Neural progenitor cell (in vitro differentiated cells): ENCODE results near the gene CYP3A5. TPM values are rescaled to one million over a fixed set of nuclear protein-coding genes. Genes with fewer than 3 reads are reported as not detected.
"Not testable (repeated sequence)": the region's sequence is repeated elsewhere in the genome, so short reads cannot be mapped to it uniquely, and the experiment has no call there.

Experiments
- DNase-seq: peaks from one replicate; pipeline ENCODE4 v3.0.0-alpha.2; 2016; ENCODE audit warnings: low spot score
- H2AFZ ChIP-seq: fragments of 200-600 bp; sonication (generic); replicated peaks from 2 replicates; pipeline ENCODE4 v1.6.1; 2016; ENCODE audit warnings: antibody characterized with exemption
- H3F3A ChIP-seq: fragments of 200-600 bp; sonication (generic); 2 replicates; pipeline ENCODE4 v1.6.1; 2016; ENCODE audit warnings: antibody characterized with exemption, low read depth
- H3K27ac ChIP-seq: fragments of 200-600 bp; sonication (generic); 2 replicates; pipeline ENCODE4 v1.5.1; 2016; ENCODE audit warnings: mild to moderate bottlenecking
- H3K27me3 ChIP-seq: fragments of 200-600 bp; sonication (generic); 2 replicates; pipeline ENCODE4 v1.6.1; 2016; ENCODE audit warnings: mild to moderate bottlenecking, moderate library complexity
- H3K36me3 ChIP-seq: fragments of 200-600 bp; sonication (generic); 2 replicates; pipeline ENCODE4 v1.5.1; 2016
- H3K4me1 ChIP-seq: fragments of 200-600 bp; sonication (generic); 2 replicates; pipeline ENCODE4 v1.6.1; 2016; ENCODE audit warnings: mixed run types
- H3K4me2 ChIP-seq: fragments of 200-600 bp; sonication (generic); 2 replicates; pipeline ENCODE4 v1.6.1; 2016
- H3K4me3 ChIP-seq: fragments of 200-600 bp; sonication (generic); 2 replicates; pipeline ENCODE4 v1.5.1; 2016
- H3K79me2 ChIP-seq: fragments of 200-600 bp; sonication (generic); 2 replicates; pipeline ENCODE4 v1.6.1; 2016; ENCODE audit warnings: low read depth
- H3K9ac ChIP-seq: fragments of 200-600 bp; sonication (generic); 2 replicates; pipeline ENCODE4 v1.6.1; 2016
- H3K9me3 ChIP-seq: fragments of 200-600 bp; sonication (generic); 2 replicates; pipeline ENCODE4 v1.5.1; 2016; ENCODE audit warnings: low read depth
- H4K20me1 ChIP-seq: fragments of 200-600 bp; sonication (generic); 2 replicates; pipeline ENCODE4 v1.6.1; 2016; ENCODE audit warnings: low read depth
- H3K27ac Mint-ChIP-seq: 3 replicates; pipeline ENCODE4 v1.8.0; 2021; ENCODE audit warnings: mixed read lengths
- H3K27me3 Mint-ChIP-seq: 2 replicates; pipeline ENCODE4 v1.8.0; 2022; ENCODE audit warnings: low read depth, mild to moderate bottlenecking, inconsistent platforms, moderate library complexity, mixed read lengths; ENCODE audit not compliant: insufficient read depth
- H3K36me3 Mint-ChIP-seq: 3 replicates; pipeline ENCODE4 v1.8.0; 2021; ENCODE audit warnings: mixed read lengths
- H3K4me1 Mint-ChIP-seq: 3 replicates; pipeline ENCODE4 v1.8.0; 2021; ENCODE audit warnings: mixed read lengths
- H3K4me3 Mint-ChIP-seq: 3 replicates; pipeline ENCODE4 v1.8.0; 2021; ENCODE audit warnings: mild to moderate bottlenecking, moderate library complexity, mixed read lengths
- H3K9me3 Mint-ChIP-seq: 3 replicates; pipeline ENCODE4 v1.8.0; 2020; ENCODE audit warnings: mixed read lengths
- EZH2 ChIP-seq: fragments of 200-600 bp; sonication (generic); IDR thresholded peaks from 2 replicates; pipeline ENCODE4 v1.6.1; 2017; ENCODE audit warnings: antibody characterized with exemption, mild to moderate bottlenecking, moderate library complexity
- EZH2phosphoT487 ChIP-seq: fragments of 200-600 bp; sonication (generic); IDR thresholded peaks from 2 replicates; pipeline ENCODE4 v1.6.1; 2017; ENCODE audit warnings: antibody characterized with exemption
- total RNA-seq: library from RNA; depleted of rRNA; stranded (reverse); fragments of >200 nt; gene quantifications from 2 replicates; pipeline ENCODE4 v1.2.3, GENCODE V29; 2015; ENCODE audit warnings: low replicate concordance
- TF ChIP-seq, protein P1 (sequence below): fragments of 200-600 bp; sonication (generic); IDR thresholded peaks from 2 replicates; pipeline ENCODE4 v1.5.1; 2017; ENCODE audit warnings: antibody characterized with exemption, mild to moderate bottlenecking

Gene CYP3A5
- total RNA-seq, 1 donor from 2014 or later: not detected

DNA sequence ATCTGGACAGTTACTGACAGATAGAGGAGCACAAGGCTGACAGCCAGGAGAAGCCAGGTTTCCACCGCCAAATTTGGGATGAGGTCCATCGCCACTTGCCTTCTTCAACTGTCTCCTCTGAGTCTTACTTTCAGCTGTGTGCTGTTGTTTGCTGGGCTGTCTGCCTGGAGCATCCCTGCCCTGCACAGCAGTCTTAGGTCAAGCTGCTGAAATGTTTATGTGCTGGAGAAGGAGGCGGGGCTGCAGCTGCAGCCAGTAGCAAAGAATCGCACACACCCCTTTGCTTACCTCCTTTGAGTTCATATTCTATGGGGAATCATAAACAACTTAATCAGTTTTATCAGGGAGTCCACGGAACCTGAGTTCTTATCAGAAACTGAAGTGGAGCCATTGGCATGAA is 20.1 kb upstream of the CYP3A5 start:
- H3K9me3 ChIP-seq: no peaks in the 10 kb centered on the region
- H3K4me3 Mint-ChIP-seq: no peak overlapping the region
- H3K9ac ChIP-seq: no peak overlapping the region
- H3K79me2 ChIP-seq: no peaks in the 10 kb centered on the region
- no peaks in the 10 kb centered on the region for H3K36me3 Mint-ChIP-seq
- H3K27ac ChIP-seq: no peak overlapping the region
- H3K4me1 Mint-ChIP-seq: no peaks in the 10 kb centered on the region
- no peaks in the 10 kb centered on the region for H3K9me3 Mint-ChIP-seq
- H3K4me1 ChIP-seq: no peaks in the 10 kb centered on the region
- no peak overlapping the region for H2AFZ ChIP-seq
- H3K27me3 Mint-ChIP-seq: peaks cover 8% of the 10 kb centered on the region
- H3K27me3 ChIP-seq: no peaks in the 10 kb centered on the region
- no peaks in the 10 kb centered on the region for H3F3A ChIP-seq
- no peak overlapping the region for H3K4me3 ChIP-seq
- TF ChIP-seq, protein P1, sequence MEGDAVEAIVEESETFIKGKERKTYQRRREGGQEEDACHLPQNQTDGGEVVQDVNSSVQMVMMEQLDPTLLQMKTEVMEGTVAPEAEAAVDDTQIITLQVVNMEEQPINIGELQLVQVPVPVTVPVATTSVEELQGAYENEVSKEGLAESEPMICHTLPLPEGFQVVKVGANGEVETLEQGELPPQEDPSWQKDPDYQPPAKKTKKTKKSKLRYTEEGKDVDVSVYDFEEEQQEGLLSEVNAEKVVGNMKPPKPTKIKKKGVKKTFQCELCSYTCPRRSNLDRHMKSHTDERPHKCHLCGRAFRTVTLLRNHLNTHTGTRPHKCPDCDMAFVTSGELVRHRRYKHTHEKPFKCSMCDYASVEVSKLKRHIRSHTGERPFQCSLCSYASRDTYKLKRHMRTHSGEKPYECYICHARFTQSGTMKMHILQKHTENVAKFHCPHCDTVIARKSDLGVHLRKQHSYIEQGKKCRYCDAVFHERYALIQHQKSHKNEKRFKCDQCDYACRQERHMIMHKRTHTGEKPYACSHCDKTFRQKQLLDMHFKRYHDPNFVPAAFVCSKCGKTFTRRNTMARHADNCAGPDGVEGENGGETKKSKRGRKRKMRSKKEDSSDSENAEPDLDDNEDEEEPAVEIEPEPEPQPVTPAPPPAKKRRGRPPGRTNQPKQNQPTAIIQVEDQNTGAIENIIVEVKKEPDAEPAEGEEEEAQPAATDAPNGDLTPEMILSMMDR: no peak
- no peak overlapping the region for H3K27ac Mint-ChIP-seq
- H3K36me3 ChIP-seq: no peaks in the 10 kb centered on the region
- H3K4me2 ChIP-seq: no peak overlapping the region
- no peak for DNase-seq
- no peaks in the 10 kb centered on the region for H4K20me1 ChIP-seq

DNA sequence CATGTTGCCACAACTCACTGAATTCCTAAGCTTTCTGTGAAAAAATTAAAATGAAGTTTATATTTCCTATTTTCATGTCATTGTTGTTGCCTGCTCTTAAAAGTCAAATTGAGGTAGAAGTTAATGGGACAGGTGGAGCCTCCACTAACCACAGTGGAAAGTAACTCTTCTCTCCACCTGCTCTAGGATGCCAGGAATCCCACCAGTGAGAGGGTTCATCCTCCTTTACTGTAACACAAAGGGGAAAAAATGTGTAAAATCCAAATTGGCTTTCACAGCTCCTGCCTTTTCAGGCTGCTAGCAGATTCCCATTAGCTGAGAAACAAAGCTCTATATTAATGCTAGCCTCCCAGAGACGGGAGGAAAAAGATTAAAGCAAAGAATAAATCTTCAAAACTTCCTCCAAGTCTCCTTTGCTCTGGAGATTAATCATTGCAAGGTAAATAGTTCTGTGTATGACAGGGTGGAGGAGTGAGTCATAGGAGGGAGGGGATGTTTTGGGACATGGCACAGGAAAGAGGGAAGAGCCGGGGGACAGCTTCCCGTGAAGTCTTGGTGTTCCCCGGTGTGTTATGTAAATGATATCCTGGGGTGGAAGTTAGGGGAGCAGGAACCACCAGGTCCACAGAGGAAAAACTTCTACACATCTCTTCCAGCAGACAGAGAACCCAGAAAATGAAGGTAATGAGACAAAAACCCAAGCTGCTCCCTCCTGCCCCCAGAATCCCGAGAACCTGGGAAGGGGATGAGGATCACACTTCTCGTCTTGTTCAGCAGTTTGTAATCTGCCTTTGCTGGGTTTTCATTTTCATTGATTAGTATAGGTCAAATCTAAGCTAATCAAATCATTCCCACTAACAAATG is 19.3 kb upstream of the CYP3A5 start:
- not testable (repeated sequence) for H3K27me3 ChIP-seq, H3K4me2 ChIP-seq, DNase-seq, H3K4me1 ChIP-seq, H3K4me3 ChIP-seq, H3K9ac ChIP-seq, H4K20me1 ChIP-seq, H3K9me3 ChIP-seq, H3K27ac ChIP-seq, H3K36me3 Mint-ChIP-seq, H3F3A ChIP-seq, H3K27ac Mint-ChIP-seq, H2AFZ ChIP-seq, H3K4me3 Mint-ChIP-seq, H3K4me1 Mint-ChIP-seq, H3K9me3 Mint-ChIP-seq, H3K79me2 ChIP-seq, H3K36me3 ChIP-seq
- peaks cover 10% of the 10 kb centered on the region for H3K27me3 Mint-ChIP-seq

DNA sequence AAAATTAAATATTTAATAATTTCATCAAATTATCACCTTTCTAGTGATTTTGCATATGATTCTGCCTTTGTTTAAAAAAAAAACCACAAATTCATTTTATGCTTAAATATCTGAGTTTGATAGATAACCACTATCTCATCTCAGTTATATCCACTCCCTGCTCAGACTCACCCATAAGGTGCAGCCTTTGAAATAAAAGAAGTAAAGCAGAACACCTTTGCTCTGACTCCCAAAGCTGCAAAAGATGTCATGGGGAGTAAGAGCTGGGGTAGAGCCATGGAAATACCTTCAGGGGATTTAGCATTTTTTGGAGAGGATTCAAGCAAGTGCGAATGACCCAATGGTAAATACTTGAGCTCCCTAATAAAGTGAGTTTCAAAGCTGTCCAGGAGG is 15.1 kb upstream of the CYP3A5 start:
- TF ChIP-seq EZH2phosphoT487 (no peak), EZH2 (no peak)
- TF ChIP-seq, protein P1: no peak
- Histone ChIP-seq H3K9me3 (no peaks in the 10 kb centered on the region), H2AFZ (no peak overlapping the region), H3K9ac (no peak overlapping the region), H3K4me2 (no peak overlapping the region), H4K20me1 (no peaks in the 10 kb centered on the region), H3K4me1 (peaks cover 18% of the 10 kb centered on the region), H3K27ac (no peak overlapping the region), H3K4me3 (no peak overlapping the region), H3K36me3 (no peaks in the 10 kb centered on the region), H3K27me3 (no peaks in the 10 kb centered on the region), H3F3A (peaks cover 9% of the 10 kb centered on the region), H3K79me2 (no peaks in the 10 kb centered on the region)
- peaks cover 5% of the 10 kb centered on the region for H3K27me3 Mint-ChIP-seq
- H3K4me1 Mint-ChIP-seq: peaks cover 9% of the 10 kb centered on the region
- H3K36me3 Mint-ChIP-seq: no peaks in the 10 kb centered on the region
- H3K27ac Mint-ChIP-seq: no peak overlapping the region
- no peak for DNase-seq
- no peak overlapping the region for H3K4me3 Mint-ChIP-seq
- no peaks in the 10 kb centered on the region for H3K9me3 Mint-ChIP-seq

DNA sequence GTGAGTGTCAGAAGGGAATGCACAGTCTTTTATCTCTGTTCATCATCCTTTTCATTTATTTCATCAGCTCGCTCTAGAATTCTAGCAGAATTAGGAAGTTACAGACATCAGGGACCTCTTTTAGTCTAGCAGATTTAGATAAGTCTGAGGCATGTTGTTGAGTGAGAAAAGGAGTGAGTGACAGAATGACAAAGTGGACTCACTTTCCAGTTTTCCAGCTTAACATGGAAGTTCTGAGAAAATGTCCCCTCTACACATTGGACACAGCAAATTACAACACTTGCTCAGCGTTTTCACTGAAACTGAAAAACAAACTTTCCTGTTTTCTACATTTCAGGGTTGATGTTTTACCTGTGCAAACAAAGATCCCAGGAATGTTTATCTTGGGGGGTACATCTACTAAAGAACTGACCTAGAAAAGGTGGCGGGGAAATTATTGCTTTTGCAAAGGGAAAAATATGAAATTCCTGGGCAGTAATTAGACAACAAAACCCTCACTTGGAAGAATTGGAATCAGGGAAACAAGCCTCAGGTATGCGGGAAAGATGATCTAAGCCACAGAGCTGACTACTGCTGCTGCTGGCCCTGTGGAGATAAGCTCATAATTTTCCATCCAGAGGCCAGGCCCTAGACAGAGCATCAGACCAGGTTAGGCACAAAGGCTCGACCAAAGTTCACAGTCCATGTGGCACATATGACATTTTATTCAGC is 14.6 kb upstream of the CYP3A5 start:
- Histone ChIP-seq H3F3A (peaks cover 9% of the 10 kb centered on the region), H3K9ac (no peak overlapping the region), H3K27ac (no peak overlapping the region), H4K20me1 (no peaks in the 10 kb centered on the region), H3K4me3 (no peak overlapping the region), H3K4me1 (peaks cover 18% of the 10 kb centered on the region), H2AFZ (no peak overlapping the region), H3K79me2 (no peaks in the 10 kb centered on the region), H3K4me2 (peak overlapping the region; percentile 66), H3K27me3 (no peaks in the 10 kb centered on the region), H3K9me3 (no peaks in the 10 kb centered on the region), H3K36me3 (no peaks in the 10 kb centered on the region)
- Mint-ChIP-seq H3K4me1 (peaks cover 9% of the 10 kb centered on the region), H3K27me3 (peaks cover 5% of the 10 kb centered on the region), H3K4me3 (no peak overlapping the region), H3K27ac (no peak overlapping the region), H3K36me3 (no peaks in the 10 kb centered on the region), H3K9me3 (no peaks in the 10 kb centered on the region)
- TF ChIP-seq, protein P1: no peak
- TF ChIP-seq EZH2 (no peak), EZH2phosphoT487 (no peak)
- DNase-seq: no peak
